ENCODE measurements around the gene CTDSPL2.

DNA sequence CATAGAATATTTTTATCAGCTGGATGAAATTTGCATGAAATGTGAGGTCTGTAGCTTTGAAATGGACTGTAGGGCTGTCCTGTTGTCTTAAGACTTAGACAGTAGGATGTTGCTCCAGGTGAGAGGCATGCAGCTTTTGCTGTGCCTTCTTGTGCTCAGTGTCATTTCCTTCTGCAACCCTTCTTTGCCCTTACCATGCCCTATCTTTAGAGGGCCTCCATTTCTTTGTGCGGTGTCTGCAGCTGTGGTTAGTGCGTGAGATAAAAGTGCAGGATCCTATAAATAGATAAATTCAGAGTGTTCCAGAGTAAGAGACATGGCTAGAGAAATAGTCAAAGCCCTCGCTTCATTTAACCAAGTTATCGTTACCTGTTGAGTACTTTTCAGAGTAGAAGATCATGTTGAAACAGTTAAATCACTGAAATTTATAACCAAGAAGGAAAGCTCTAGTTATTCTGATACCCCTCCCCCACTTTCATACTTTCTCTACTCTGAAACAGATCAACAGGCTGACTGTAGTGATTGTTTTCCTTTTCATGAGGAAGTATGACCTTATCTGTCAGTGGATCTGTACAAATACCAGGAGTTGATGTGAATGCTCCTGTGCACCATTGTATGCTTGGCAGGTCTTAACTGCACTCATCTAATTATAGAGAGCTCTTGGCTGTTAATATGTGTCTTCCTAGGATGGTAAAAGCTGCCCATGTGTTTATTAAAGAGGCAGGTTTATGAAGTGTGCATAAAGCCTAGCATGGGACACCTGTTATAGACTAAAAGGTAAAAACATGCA, 127.7 kb downstream of the CTDSPL2 start:
- TF ChIP-seq, protein P1, sequence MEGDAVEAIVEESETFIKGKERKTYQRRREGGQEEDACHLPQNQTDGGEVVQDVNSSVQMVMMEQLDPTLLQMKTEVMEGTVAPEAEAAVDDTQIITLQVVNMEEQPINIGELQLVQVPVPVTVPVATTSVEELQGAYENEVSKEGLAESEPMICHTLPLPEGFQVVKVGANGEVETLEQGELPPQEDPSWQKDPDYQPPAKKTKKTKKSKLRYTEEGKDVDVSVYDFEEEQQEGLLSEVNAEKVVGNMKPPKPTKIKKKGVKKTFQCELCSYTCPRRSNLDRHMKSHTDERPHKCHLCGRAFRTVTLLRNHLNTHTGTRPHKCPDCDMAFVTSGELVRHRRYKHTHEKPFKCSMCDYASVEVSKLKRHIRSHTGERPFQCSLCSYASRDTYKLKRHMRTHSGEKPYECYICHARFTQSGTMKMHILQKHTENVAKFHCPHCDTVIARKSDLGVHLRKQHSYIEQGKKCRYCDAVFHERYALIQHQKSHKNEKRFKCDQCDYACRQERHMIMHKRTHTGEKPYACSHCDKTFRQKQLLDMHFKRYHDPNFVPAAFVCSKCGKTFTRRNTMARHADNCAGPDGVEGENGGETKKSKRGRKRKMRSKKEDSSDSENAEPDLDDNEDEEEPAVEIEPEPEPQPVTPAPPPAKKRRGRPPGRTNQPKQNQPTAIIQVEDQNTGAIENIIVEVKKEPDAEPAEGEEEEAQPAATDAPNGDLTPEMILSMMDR (IDR thresholded peaks at IDR 0.05) = no peak
- TF ChIP-seq ZFX (IDR thresholded peaks at IDR 0.05; ENCODE audit: borderline replicate concordance) = no peak

All from 22Rv1 (cell line).